Testis (tissue), 3 donors: ENCODE data around the gene TPCN1. TPM values are rescaled to one million over a fixed set of nuclear protein-coding genes. Genes with fewer than 3 reads are reported as not detected.

Experiments
- DNase-seq: peaks from one replicate; pipeline ENCODE4 v3.0.0-alpha.2; 2019
- H3K27ac ChIP-seq, 2 donors: fragments of 200-600 bp; sonication (generic); one replicate each; pipeline ENCODE4 v1.5.1; 2019
- H3K27me3 ChIP-seq: fragments of 200-600 bp; sonication (generic); one replicate; pipeline ENCODE4 v1.5.1; 2019
- H3K36me3 ChIP-seq: fragments of 200-600 bp; sonication (generic); one replicate; pipeline ENCODE4 v1.5.1; 2017; ENCODE audit warnings: low read depth; ENCODE audit errors: missing control alignments
- H3K4me1 ChIP-seq: fragments of 200-600 bp; sonication (generic); one replicate; pipeline ENCODE4 v1.5.1; 2019
- H3K4me3 ChIP-seq, 2 donors: fragments of 200-600 bp; sonication (generic); one replicate each; pipeline ENCODE4 v1.5.1; 2017 to 2019
- H3K9me3 ChIP-seq: fragments of 200-600 bp; sonication (generic); one replicate; pipeline ENCODE4 v1.5.1; 2017
- CTCF ChIP-seq, 3 experiments: fragments of 450-650 bp in 2 of 3; fragments of 200-600 bp in 1 of 3; sonication (generic) in 1 of 3; IDR thresholded peaks; one replicate each; pipeline ENCODE4 v1.5.1; 2016 to 2019; ENCODE audit warnings: antibody characterized with exemption in 3 of 3, mild to moderate bottlenecking in 2 of 3, moderate library complexity in 1 of 3
- POLR2A ChIP-seq: fragments of 450-650 bp; IDR thresholded peaks from one replicate; pipeline ENCODE4 v1.6.1; 2017; ENCODE audit warnings: antibody characterized with exemption, mild to moderate bottlenecking, moderate library complexity
- whole genome bisulfite sequencing, 2 donors: methylation state at CpG; one replicate each; pipeline ENCODE4 v1.1.5; 2018; 5-methylcytosine and 5-hydroxymethylcytosine counted together
- intact Hi-C: fragments of 100-400 bp; cut with DNase I; formaldehyde crosslinking; loops from one replicate; pipeline ENCODE4 v1.15.1; 2023; ENCODE audit warnings: low total_unique reads
- polyA plus RNA-seq: library from polyadenylated mRNA; stranded (reverse); fragments of 350-450 nt; fragmentation: Illumina TruSeq; extraction: RNeasy Lipid Tissue Mini Kit (QIAGEN cat#74804); gene quantifications from one replicate; pipeline ENCODE4 v1.2.3, GENCODE V29; 2014; ENCODE audit warnings: low read depth, low replicate concordance; ENCODE audit not compliant: insufficient read depth
- total RNA-seq, 2 donors: library from RNA; depleted of rRNA; stranded (reverse); fragments of >200 nt; gene quantifications; one replicate each; pipeline ENCODE4 v1.2.3, GENCODE V29; 2016

The TPCN1 gene
- total and polyA plus RNA-seq, 3 donors from 2014 or later: 33.4 to 73.0 (median 48.7) TPM

- intact Hi-C loops: no loop called here
- Histone ChIP-seq H3K36me3 (no peaks in the 10 kb centered on the region), H3K27me3 (no peaks in the 10 kb centered on the region), H3K27ac (no peak overlapping the region), H3K4me3 (no peak overlapping the region), H3K4me1 (peaks cover 25% of the 10 kb centered on the region), H3K9me3 (no peaks in the 10 kb centered on the region)
- WGBS, 2 donors: 71 to 82% methylated on average over 11 to 25 of the region's 25 CpGs
- DNase-seq: no peak
- TF ChIP-seq CTCF (IDR thresholded peaks at IDR 0.05) (no peak), POLR2A (no peak)
Measured at GRCh38 chr12:113232840-113233585, 11.7 kb downstream of the TPCN1 start.

- Histone ChIP-seq H3K36me3 (no peaks in the 10 kb centered on the region), H3K4me3 (no peak overlapping the region), H3K4me1 (peaks cover 16% of the 10 kb centered on the region), H3K27me3 (no peaks in the 10 kb centered on the region), H3K27ac (no peak overlapping the region), H3K9me3 (no peaks in the 10 kb centered on the region)
- TF ChIP-seq CTCF (IDR thresholded peaks at IDR 0.05) (no peak), POLR2A (no peak)
- 89 to 91% methylated on average over 4 of the region's 4 CpGs for WGBS, 2 donors
- DNase-seq: no peak
- intact Hi-C loops: no loop called here
Measured at GRCh38 chr12:113233967-113234366, 12.7 kb downstream of the TPCN1 start.

- Histone ChIP-seq H3K9me3 (no peaks in the 10 kb centered on the region), H3K4me1 (peaks cover 16% of the 10 kb centered on the region), H3K27ac (no peak overlapping the region), H3K4me3 (no peak overlapping the region), H3K36me3 (no peaks in the 10 kb centered on the region), H3K27me3 (no peaks in the 10 kb centered on the region)
- WGBS, 2 donors: 83 to 88% methylated on average over 4 of the region's 4 CpGs
- DNase-seq: no peak
- no peak for TF ChIP-seq CTCF (IDR thresholded peaks at IDR 0.05)
- no peak for TF ChIP-seq POLR2A
- intact Hi-C loops: no loop called here
Measured at GRCh38 chr12:113234483-113234882, 13.2 kb downstream of the TPCN1 start.

GRCh38 chr12:113235976-113236375 lies 14.7 kb downstream of the TPCN1 start:
- no peaks in the 10 kb centered on the region for H3K36me3 ChIP-seq
- H3K4me3 ChIP-seq: no peak overlapping the region
- no peaks in the 10 kb centered on the region for H3K27me3 ChIP-seq
- no peaks in the 10 kb centered on the region for H3K9me3 ChIP-seq
- no peak for TF ChIP-seq POLR2A
- TF ChIP-seq CTCF (IDR thresholded peaks at IDR 0.05): no peak
- DNase-seq: no peak
- 88 to 96% methylated on average over 5 to 6 of the region's 6 CpGs for WGBS, 2 donors
- H3K4me1 ChIP-seq: peaks cover 17% of the 10 kb centered on the region
- intact Hi-C loops: no loop called here
- no peak overlapping the region for H3K27ac ChIP-seq
